GM19043 (cell line): ENCODE measurements around the gene CCDC78.
"Not testable (repeated sequence)": the region's sequence is repeated elsewhere in the genome, so short reads cannot be mapped to it uniquely, and the experiment has no call there.

ENCODE experiments used
- ATAC-seq: cut with Tn5 transposase; IDR thresholded peaks from one replicate; pipeline ENCODE4 v1.9.1; 2021; ENCODE audit warnings: low read depth; ENCODE audit not compliant: unreplicated experiment

The CCDC78 gene

DNA sequence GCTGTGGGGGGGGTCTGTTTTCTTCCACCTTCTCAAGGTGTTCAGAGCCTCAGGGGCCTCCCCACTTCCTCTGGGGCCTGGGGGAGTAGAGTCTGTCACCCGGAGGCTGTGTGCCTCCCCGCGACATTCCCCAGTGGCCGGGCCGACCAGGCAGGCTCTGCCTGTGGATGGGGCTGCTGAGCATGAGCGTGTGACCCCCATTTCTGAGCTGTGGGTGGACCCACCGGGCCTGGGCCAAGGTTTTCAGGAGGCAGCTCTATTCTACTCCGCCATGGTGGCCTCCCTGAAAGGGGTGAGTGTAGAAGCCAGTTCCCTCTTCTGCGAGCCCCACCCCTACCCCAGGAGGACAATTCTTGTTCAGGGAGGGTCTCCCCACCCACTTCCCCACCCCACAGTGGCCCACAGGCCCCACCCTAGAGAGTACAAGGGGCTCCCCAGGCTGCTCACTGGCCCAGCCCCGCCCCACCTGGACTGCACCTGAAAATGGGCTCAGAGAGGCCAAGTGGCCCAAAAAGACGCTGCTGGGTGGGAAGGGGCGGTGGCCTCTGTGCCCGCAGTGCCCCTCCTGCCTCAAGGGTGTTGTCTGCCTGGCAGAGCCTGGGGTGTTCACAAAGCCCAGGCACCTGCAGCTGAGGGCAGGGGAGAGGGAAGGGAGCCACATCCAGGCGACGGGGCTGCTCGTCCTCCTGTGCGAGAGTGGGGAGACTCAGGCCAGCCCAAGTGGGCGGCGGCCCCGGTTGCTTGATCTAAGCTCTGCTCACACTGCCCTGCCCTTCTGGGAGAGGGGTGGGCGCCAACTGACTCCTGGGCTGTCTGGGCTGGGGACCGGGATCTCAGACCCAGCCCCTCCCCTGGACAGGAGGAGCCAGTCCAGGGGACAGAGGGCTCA is 35.6 kb upstream of the CCDC78 start:
- no peak for ATAC-seq

DNA sequence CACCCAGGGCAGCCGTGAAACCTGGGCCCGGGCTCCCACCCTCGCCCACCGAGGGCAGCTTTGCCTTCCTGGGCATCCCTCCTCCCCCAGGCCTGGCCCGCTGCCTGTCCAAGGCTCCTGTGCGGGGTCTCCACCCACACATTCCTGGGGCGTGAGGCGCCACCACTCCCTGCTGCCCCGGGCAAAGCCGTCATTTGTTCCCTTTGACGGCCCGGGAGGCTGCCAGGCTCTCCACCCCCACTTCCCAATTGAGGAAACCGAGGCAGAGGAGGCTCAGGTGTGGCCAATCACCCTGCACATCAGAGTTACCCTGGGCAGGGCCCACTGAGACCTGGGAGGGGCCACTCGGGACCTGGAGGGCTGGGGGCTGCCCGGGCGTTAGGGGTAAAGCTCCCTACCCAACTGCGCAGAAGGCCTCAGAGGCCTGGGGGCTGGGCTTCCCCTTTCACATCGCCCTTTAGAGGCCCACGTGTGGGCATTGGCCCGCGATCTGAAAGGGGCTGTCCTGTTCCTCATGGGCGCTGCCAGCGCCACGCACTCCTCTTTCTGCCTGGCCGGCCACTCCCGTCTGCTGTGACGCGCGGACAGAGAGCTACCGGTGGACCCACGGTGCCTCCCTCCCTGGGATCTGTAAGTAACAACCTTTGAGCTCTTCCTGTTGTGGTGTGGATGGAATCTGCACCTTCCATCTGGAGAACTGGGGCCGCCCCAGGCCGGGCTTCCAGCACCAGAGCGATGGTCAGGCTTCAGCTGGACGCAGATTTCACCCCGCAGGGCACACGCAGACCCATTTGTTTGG is 34.5 kb upstream of the CCDC78 start, which contains the start of gene MSLN:
Gene MSLN (plus strand): TSS at position 190 of the 799 bp plus-strand sequence. CDS start 1,947 bp downstream, outside the sequence.
- no peak for ATAC-seq

DNA sequence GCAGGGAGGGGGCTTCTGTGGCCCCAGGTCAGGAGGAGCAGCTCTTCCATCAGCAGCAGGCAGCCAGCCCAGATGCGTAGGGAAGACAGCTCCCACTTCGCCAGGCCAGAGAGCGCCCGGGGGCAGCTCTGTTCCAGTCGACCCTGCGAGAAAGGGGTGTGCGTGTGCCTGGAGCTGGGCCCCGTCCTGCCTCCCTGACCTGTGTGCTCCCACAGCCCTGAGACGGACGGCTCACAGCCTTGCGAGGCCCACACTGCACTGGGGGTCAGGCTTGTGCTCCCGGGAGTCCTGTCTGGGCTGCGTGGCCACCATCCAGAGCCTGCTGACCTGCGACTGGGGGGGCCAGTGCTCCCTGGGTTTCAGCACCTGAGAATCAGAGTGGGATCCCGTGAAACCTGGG is 33.8 kb upstream of the CCDC78 start:
- no peak for ATAC-seq

DNA sequence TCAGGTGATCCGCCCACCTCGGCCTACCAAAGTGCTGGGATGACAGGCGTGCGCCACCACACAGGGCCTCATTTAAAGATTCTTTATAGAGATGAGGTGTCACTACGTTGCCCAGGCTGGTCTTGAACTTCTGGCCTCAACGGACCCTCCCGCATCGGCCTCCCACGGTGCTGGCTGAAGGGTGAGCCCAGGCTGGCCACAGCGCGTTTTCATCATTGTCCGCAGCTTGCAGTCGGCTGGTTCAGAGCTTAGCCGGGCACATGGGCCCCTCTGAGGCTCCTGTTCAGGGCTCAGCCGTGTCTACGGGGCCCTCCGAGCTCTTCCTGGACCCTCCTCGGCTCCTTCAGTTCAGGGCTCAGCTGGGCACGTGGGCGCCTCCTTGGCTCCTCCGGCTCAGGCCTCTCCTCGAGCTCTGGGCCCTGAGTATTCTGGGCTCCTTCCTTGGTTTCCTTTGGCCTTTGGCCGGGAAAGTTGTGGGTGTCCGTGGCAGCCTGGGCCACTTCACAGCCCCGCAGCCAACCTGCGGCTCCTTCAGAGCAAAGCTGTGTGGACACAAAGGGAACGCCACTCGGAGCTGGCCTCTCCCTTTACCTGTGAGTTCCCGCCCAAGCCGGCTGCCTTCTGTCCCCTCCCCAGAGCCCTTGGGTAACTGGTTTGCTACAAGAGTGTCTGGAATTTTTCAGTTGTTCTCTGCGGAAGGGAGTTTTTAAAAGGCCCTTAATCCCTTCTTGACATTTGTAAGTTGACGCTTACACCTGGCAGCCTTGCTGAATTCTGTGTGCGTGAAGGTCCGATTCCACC is 33.1 kb upstream of the CCDC78 start:
- ATAC-seq = no peak

DNA sequence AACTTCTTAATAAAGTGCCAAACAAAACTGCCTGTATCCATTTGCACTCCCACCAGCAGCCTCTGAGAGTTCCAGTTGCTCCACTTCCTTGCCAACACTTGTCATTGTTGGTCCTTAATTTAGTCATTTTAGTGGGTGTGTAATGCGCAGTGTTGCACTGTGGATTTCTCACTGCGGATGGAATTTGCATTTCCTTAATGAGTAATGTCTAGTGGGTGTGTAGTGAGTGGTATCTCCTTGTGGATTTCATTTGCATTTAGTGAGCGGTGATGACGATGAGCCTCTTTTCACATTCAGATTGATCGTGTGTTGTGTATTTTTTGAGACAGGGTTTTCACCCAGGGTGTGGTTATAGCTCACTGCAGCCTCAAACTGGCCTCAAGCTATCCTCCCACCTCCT is 30.2 kb upstream of the CCDC78 start:
- no peak for ATAC-seq

DNA sequence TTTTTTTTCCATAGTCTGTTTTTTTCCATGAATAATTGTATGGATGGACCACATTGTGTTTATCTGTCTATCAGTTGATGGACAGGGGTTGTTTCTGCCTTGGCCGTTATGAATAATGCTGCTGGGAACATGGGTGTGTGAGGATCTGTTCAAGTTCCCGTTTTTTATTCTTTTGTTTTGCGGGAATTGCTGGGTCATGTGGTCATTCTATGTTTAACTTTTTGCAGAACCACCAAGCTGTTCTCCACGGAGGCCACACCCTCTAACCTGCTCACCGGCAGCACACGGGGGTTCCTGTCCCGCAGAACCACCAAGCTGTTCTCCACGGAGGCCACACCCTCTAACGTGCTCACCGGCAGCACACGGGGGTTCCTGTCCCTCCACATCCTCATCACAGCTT is 28.4 kb upstream of the CCDC78 start:
- ATAC-seq = no peak

DNA sequence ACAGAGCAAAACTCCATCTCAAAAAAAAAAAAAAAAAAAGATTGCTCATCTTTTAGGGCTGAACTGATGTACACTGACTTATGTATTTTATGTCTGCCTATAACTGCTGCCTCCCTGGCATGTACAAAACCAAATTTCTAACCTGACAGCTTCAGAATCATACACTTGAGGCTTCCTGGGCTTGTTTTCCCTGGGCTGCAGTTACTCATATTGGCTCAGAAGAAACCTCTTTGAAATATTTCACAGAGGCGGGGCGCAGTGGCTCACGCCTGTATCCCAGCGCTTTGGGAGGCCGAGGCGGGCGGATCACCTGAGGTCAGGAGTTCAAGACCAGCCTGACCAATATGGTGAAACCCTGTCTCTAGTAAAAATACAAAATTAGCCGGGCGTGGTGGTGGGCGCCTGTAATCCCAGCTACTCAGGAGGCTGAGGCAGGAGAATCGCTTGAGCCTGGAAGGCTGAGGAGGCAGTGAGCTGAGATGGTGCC is 27.9 kb upstream of the CCDC78 start:
- not testable (repeated sequence) for ATAC-seq

DNA sequence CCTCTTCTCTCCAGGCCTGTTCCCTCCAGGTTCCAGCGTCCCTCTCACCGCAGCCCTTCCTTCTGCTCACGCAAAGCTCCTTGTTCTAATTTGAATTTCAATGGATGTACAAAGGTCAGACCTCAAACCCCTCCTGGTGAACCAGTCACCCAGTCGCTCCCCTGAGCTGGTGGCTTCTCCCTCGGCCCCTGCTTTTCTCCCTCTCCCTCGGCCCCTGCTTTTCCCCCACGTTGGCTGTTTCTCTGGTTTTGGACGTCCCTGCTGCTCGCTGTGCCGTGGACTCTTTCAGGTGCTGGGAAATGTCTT is 25.7 kb upstream of the CCDC78 start:
- ATAC-seq = no peak

DNA sequence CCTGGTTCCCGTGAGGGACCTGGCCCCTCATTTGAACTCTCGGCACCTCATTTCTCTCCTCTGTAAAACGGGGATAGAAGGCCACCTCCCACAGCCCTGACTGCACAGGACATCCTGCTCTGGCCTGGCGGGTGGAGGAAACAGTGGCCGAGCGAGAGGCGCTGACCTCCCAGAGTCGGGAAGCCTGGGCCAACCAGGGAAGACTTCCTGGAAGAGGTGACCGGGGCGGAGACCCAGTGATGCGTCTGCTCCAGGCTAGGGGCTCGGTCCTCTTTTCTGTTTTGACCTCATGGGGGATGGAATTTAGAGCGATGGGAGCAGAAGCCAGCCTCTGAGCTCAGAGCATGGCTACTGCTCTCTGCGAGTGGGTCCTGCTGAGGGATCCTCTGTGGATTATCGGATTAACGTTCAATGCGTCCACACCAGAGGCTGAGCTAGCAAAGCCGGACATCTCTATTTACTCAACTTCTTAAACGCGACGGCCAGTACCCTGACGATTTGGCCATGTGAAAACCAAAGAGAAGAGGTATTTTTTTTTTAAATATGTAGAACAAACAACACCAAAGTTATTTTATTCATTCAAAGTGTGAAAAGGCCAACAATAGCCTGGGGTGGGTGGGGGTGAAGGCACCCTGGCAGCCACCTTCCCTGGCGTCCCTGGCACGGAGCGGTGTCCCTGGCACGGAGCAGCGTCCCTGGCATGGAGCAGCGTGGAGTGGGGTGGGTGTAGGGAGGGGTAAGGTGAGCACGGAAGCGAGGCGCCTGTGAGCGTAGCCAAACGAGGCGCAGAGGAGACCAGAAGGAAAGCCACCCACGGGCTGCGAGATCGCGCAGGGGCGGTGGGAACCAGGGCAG is 25.1 kb upstream of the CCDC78 start:
- no peak for ATAC-seq

DNA sequence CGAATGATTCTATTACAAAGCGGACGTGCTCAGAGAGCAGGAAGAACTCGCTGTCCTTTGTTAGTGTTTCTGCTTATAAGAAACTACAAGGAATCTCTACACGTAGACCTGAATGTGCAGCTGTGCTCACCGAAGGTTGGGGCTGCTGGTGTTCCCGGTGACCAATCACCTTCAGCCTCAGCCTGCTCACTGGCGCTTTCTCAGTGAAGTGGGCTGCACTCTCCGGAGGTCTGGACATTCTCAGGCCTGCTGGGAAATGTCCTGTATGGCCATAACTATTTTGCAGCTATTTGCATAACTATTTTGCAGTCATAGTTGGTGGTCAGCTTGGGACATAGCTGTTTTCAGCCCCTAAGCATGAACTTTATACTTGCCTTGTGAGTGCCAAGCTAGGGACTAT is 24.2 kb upstream of the CCDC78 start:
- no peak for ATAC-seq

DNA sequence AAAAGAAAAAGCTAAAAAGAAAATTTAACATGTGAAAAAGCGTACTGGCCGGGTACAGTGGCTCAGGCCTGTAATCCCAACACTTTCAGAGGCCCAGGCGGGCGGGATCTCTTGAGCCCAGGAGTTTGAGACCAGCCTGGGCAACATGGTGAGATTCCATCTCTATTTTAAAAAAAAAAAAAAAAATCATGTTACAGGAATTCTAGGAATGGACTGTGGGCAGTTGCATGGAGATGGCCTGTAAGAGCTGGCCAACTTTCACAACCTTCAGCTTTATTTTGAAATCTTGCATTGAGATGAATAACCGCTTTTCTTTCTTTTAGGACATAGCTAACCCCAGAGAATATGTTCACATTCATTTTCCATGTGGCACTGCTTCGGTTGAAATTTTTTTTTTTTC is 22.8 kb upstream of the CCDC78 start:
- ATAC-seq = no peak

DNA sequence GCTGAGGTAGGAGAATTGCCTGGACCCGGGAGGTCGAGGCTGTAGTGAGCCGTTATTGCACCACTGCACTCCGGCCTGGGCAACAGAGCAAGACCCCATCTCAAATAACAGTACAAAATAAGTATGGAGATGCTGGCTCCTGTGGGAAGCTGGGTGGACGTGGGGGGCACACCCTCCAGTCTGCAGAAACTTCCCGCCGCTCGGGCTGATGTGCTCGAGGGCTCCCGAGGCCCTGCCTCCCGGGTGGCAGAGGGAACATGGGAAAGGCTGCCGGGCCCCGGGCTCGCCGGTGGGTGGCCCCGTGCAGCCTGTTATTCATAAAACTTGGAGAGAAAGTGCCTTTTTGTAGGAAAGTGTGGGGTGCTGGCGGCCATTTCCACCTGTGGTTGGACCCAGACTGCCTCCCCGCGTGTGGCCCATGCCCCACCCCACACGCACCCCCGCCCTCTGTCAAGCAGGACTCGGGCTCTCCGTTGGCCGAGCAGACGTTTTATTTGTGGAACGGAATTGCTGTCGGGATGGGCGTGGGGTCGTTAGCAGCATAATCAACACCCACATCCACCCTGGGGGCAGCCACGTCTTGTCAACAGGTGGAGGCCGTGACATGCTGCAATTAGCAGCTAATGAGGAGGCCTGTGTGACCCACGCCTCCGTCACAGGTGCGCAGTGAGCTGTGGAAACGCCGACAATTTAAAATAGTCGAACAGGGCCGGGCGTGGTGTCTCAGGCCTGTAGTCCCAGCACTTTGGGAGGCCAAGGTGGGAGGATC is 21.9 kb upstream of the CCDC78 start:
- ATAC-seq = no peak

DNA sequence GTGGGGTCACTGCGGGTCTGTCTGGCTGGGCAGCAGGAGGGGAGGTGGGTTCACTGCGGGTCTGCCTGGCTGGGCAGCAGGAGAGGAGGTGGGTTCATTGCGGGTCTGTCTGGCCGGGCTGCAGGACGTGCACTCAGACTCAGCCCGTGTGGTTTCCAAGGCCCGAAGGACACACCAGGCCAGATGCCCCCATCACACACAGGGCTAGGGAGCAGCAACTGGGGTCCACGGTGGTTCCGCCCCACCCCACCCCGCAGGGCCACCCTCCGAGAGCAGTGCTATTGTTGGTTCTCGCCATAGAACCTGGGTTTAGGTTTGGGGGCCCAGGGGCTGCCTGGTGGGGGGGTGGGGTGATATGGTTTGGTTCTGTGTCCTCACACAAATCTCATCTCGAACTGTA is 20.4 kb upstream of the CCDC78 start:
- ATAC-seq = no peak

DNA sequence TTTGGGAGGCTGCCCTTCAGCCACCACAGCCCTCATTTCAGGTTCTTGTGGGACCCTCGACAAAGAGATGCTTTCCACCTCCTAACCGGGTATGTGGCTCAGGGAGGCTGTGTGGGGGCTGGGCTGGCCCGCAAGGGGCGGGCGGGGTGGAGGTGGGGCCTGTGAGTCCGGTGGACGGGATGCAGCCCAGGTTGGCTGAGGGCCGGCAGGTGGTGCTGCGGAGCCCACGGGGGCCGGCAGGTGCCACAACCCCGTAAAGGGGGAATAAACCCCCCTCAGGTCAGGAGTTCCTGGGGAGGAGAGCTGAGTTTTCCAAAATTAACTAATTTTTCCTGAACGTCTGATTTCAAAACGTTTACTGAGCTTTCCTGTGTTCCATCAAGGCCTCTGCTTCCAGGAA is 19.5 kb upstream of the CCDC78 start:
- no peak for ATAC-seq

DNA sequence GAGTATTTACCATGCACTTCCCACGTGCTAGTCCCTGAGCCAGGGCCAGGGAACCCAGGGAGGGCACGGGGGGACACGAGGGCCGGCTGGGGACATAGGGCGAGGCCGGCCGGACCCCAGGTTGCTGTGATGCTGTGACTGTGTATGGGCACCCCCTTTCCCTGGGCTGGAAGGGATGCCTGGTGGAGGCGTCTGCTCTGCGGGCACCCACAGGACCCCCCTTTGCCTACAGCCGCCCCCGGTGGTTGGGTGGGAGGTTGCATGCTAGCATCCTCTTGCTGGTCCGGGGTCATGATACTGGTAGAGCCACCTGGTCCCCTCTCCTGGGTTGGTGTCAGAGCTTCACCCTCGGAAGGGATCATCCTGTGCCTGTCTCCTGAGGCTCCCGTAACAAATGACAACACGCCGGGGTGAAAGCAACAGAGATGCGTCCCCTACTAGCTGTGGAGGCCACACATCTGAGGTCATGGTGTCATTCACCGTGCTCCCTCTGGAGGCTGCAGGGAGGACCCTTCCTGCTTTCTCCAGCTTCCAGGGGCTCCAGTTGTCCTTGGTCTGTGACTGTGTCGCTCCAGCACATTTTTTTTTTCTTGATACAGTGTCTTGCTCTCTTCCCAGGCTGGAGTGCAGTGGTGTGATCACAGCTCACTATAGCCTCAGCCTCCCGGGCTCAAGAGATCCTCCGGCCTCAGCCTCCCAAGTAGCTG is 17.7 kb upstream of the CCDC78 start:
- no peak for ATAC-seq

DNA sequence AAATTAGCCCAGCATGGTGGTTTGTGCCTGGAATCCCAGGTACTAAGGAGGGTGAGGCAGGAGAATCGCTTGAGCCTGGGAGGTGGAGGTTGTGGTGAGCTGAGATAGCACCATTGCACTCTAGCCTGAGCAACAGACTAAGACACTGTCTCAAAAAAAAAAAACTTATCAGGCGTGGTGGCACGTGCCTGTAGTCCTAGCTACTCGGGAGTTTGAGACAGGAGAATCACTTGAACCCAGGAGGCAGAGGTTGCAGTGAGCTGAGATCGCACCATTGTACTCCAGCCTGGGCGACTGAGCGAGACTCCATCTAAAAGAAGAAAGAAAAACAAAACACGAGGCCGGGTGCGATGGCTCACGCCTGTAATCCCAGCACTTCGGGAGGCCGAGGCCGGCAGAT is 16.7 kb upstream of the CCDC78 start:
- ATAC-seq = not testable (repeated sequence)

DNA sequence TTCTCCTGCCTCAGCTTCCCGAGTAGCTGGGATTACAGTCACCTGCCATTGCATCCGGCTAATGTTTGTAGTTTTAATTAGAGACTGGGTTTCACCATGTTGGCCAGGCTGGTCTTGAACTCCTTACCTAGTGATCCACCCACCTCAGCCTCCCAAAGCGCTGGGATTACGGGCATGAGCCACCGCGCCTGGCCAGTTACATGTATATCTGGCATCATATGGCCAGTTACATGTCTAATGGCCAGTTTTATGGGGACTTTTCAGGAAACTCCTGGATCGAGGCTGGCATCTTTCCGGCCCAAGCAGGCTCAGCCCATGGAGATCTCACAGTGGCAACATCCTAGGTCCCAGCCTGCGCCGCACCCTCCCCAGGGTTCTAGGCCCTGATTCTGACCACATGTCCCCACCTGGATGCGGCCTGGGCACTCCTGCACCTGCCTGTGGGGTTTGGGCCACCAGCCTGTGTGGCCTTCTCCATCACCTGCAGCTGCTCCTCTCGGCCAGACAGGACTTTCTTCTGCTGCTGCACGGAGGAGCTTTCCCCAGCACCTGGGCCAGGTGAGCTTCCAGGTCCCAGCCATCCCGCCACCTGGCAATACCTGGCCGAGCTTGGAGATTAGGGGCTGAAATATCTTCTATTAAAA is 15.9 kb upstream of the CCDC78 start:
- no peak for ATAC-seq
